HS-5 (cell line): ENCODE results near the gene MRPS2.
"Not testable (repeated sequence)": the region's sequence is repeated elsewhere in the genome, so short reads cannot be mapped to it uniquely, and the experiment has no call there.

ENCODE experiments used
- DNase-seq: peaks from one replicate; pipeline ENCODE4 v3.0.0-alpha.2; 2012; ENCODE audit warnings: low read depth

The MRPS2 gene

DNA sequence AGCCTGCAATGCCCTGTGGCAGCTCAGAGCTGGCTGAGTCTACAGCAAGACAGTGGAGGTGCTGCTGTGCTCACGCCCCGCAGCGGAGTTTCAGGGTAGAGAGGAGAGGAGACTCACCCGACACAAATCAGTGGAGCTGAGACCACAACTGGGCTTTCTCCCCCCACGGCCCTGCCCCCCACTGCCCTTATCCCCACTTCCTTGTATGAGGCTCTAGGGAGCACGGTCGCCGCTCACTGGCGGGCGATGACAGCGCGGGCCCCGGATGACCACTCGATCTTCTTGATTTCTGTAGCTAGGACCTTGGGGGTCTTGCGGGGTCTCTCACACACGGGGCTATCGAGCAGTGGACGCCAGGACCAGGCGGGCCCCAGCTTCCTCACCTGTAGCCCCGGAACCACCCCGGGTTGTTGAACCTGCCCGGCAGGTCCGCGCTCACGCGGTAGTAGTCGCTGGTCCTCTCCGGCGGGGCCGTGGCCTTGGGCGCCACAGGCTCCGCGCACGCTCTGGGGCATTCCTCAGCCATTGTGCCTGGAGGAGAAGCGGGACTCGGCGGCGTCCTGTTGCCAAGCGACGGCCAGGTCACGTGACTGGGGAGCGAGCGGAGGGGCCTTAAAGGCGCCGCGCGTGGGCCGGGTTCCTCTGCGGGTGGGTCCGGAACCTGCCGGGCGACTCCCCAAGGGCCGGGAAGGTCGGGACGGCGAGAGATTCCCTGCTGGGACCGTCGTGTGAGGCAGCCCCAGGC lies 984 bp upstream of the MRPS2 start:
- peak; percentile 28 for DNase-seq

DNA sequence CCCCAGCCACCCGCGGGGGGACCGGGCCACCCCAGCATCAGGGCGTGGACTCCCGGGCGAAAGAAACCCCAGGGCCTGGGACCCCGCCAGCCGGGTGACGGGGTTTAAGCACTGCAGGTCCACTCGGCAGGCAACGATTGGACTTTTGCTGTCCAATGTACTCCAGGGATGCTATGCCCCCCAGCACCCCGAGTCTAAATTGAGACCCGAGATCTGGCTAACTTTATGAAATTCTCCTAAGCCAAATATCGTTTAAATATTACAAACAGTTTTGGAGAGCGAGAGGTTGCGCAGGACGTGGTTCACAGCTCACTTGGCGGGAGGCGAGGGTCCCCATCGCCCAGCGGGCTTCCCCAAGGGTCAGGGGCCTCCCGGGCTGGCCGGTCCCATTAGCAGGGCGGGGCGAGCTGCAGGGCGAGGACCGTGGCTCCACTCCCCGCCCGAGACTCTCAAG lies 384 bp upstream of the MRPS2 start:
- DNase-seq, result peak; percentile 39

DNA sequence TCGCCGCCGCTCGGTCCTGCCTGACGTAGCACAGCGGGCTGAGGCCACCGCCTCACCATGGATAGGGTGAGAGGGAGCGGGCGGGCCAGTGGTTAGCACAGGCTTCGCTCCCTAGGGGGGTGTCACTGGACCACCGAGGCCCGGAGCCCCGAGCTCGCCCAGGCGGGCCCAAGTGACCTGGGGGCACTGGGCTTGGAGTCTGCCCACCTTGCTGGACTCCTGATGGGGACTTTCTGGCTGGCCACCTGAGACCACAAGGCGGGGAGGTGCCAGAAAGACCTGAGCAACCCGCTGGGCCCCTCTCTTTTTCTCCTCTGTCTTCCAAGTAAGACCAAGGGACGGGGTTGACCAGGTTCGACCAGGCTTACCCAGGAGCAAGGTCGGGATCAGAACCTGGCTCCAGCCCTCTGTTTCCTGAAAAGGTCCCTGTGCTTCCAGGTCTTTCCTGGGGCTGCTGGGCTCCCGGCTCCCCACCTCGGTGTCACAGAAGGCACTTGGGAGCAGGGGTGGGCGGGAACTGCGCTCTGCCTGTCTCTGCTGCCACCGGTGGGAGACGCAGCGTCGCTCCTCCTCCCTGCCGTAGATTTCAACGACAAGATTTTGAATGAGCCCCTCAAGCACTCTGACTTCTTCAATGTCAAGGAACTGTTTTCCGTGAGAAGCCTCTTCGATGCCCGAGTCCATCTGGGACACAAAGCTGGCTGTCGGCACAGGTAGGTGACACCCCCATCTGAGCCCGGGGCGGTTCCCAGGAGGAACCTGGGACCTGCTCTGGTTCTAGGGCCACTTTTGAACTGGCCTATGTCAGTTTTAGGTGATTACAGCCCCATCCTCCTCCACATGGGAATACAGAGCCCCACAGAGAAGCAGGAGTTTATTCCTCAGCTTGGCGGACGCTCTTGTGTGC lies 1.0 kb downstream of the MRPS2 start:
- no peak for DNase-seq

DNA sequence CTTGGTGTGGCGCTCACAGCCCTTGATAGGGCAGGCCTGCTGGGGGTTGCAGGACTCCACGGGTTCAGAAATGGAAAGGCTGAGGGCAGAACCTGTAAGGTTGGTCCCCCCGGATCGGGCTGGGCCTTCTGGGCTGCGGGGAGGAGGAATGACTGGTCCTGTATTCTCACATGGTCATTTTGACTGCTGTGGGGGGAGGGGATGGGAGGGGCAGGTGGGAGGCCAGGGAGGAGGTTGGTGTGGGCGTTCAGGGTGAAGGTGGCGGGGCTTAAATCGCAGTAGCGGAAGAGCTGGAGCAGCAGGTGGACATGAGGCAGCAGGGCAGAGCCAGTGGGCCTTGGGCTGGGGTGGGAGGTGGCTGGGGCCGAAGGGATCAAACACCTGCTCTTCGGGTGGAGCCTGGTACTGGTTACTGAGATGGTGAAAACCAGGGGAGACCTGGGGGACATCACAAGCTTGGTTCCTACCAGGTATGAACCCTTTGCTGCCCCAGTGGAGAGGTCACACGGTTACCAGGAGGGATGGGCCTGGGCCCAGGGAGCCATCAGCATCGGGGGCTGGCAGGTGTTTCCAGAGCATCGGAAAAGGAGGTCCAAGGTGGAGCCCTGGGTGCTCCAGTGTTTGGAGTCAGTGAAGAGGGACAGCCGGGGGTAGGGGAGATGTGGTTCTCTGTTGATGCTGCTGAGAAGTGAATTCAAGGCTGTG lies 1.8 kb downstream of the MRPS2 start:
- no peak for DNase-seq

DNA sequence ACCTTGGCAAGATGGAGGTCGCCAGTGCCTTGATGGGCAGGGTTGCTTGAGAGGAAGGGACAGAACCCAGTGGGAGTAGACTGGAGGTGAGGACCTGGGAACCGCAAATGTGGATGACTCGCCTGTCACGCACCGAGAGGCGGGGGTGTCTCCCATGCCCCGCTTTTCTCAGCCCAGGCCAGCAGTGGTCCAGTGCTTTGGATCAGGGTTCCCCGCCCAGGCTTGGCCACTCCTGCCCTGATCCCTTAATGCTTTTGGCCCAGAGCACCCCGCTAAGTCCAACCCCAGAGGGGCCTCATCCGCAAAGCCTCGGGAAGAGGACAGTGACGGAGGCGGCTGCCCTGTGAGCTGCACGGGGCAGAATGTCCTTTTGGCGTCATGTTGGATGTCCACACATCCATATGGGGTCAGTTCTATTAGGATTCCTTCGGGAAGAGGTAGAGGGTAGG lies 2.4 kb downstream of the MRPS2 start:
- no peak for DNase-seq

DNA sequence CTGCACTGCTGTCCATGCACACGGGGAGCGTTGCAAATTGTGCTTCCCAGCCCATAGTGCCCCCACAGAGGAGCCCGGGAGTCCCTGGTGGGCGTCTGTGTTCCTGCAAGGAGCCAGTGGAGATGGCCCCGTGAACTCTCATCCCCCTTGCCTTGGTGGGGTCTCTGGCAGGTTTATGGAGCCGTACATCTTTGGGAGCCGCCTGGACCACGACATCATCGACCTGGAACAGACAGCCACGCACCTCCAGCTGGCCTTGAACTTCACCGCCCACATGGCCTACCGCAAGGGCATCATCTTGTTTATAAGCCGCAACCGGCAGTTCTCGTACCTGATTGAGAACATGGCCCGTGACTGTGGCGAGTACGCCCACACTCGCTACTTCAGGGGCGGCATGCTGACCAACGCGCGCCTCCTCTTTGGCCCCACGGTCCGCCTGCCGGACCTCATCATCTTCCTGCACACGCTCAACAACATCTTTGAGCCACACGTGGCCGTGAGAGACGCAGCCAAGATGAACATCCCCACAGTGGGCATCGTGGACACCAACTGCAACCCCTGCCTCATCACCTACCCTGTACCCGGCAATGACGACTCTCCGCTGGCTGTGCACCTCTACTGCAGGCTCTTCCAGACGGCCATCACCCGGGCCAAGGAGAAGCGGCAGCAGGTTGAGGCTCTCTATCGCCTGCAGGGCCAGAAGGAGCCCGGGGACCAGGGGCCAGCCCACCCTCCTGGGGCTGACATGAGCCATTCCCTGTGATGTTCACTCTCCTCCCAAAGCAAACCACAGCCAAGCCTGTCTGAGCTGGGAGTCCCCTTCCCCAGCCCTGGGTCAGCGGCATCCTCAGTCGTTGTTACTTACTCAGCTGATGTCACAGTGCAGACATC lies 3.1 kb downstream of the MRPS2 start:
- DNase-seq, result no peak

DNA sequence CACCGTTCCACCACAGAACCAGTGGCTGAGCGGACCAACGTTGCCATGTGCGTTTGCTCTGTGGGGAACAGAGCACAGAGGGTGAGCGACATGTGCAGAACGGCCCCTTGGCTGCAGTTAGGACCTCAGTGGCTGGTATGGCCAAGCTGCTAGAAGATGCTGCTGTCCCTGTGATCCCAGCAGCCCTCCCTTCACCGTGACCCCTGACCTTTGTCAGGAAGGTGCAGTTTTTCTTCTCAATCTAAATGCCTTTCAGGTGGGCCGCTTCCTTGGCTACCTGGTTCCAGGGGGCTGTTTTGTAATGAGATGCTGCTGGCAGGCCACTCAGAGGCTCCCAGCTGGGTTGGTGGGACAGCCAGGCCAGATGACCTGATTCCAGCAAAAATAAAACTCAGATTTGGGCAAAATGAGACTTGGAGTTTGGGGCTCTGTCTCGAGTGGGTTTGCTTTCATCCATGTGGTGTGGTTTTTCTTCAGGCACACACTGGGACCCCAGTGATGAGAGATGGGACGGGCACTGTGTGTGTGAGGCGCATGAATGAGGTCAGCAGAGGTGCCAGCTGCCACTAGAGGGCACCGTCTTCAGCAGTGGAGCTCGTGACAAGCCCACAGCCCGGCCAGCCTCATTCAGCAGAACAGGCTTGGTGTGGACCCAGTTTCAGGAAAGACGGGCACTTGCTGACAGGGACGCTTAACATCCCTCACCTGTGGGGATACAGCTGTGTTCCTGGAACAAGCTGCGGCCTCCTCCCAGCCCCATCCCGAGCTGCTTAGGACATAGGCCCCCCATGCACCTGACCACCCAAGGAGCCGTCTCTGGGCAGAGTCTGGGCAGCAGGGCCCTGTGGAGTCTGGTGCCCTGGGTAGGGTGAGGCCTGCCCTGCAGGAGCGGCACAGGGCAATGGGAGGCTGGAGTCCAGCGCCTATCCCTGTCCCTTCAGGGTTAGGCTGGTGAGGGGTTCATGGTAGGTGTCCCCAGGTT lies 4.1 kb downstream of the MRPS2 start:
- no peak for DNase-seq

DNA sequence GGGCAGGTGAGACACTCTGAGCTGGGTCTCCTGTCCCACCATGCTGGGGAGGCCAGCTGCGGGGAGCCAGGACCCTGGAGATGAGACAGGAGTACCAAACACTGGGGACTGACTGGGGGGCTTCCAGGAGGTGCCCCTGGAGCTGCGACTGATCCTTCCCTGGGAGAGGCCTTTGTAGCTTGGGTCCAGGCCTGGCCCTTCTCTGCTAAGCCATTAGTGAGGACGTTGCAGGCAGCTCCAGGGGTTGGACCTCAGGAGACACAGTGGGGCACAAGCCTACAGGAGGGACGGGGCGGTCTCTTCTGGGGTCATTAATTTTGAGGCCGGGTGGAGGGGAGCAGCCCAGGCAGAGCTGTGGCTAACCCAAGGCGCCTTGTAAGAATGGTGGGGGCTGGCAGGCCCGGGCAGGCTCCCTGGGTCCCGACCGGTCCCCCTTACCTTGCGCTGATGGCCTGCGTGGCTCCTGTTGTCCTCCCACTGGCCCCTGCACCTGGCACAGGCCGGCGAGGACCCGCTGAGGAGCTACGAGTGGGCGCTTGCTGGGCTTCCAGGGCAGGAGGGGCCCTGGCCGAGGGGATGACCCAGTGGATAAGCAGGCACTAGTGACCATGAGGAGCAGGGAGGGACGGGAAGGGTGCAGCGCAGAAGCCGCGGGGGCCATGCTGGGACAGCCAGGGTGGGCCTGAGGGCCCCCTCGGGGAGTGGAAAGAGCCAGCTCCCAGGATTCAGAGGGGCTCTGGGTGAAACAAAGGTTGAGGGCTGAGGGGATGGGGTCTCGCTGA lies 5.1 kb downstream of the MRPS2 start:
- no peak for DNase-seq

DNA sequence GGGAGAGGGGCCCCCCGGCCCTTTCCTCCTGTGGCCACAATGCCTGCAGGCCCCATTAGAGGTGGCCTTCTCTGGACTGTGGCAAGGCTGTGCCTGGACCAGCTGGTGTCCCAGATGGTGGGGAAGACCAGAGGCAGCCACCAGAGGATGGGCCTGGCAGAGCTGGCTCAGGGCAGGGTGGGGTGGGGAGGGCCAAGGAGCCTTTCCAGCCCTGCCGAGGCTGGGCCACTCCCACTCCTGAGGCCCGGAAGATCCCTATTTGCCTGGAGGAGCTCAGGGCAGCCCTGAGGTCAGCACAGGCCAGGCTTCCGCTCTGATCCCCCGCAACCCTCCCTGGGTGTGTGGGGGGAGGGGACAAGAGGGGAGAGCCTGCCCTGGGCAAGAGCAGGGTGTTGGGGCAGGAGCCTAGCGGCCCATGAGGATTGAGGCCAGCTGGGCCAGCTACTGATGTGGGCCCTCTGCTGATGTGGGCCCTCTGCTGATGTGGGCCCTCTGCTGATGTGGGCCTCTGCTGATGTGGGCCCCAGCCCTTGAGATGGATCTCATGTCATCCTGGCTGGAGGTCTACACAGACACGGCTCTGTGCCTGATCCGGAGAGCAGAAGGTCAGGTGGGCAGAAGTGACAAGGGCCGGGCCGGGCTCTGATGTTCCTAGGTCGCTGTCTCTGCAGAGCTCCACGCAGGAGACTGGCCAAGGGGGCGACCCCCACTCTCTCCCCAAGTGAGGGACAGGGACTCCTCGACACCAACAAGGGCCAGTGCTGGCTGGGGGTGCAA lies 6.0 kb downstream of the MRPS2 start:
- no peak for DNase-seq

DNA sequence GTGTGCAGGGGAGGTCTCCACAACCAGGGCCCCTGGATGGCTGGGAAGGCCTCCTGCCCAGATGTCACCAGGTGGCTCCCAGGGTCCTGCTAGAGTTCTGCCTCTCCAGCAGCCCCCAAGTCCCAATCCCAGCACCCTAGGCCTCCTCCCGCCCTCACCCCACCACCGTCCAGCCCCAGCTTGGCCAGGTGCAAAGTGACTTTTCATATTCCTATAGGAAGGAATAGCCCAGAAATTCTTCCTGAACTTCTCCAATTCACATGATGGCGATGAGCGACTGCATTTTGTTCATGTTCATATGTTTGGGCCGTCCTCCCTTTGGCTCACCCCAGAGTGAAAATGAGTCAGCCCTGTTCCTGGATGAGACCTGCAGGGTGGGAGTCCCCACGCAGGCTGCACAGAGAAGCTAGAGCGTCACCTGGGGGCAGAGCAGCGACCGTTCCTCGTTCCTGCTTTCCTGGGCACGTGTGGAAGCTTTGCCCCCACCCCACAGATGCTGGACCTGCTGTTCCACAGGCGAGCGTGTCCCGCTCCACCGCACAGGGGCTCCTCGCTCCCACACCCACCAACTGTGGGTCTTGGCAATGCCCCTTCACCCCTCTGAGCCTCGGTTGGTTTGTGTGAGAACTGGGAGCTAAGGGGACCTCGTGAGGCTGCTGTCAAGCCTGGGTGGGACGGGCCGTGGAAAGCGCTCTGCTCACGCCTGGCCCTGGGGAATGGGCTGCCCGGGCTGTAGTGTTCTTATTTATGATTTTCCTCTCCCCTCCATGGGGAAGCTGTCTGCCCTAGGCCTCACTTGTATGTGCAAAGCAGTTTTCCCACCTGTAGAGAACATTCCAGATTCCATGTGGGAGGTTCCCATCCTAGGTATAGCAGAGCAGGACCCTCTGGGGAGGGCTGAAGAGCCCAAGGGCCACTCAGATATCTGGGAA lies 6.9 kb downstream of the MRPS2 start:
- no peak for DNase-seq

DNA sequence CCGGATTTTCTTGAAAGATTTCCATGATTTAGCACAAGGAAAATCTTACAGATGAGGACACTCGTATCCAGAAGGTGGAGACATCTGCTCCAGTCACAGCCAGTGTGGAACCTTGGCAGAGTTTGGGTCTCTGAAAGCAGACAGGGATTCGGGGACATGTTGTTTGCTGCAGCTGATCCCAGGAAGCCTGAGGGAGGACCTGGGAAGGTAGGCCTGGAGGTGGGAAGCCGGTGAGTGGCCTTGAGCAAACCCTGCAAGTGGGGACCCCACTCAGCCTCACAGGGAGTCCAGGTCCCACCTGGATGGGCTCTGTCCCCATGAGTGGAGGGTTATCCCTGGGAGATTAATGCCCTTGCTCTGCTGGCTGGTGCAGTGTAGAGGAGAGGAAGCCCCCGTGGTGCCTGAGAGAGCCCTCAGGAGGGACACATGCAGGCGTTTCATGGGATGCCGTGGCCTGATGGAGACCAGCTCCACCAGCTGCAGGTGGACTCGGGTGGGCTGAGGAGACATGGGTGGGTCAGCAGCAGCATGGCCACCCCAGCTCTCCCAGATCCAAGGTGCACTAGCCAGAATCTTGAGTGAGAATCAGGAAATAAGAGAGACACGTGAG lies 7.8 kb downstream of the MRPS2 start:
- no peak for DNase-seq

DNA sequence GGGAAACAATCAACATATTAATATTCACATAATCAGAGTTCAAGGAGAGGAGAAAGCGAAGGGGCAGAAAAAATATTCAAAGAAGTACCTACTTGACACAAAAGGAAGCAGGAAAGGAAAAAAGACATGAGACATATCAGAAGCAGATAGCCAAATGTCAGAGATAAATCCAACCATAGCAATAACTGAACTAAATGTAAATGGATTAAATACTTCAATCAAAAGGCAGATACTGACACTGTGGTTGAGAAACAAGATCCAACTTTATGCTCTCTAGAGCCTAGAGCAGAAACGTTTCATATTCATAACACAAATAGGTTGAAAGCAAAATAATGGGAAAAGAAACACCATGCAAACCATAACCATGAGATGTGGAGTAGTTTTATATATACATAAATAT lies 9.0 kb downstream of the MRPS2 start:
- DNase-seq, result no peak

DNA sequence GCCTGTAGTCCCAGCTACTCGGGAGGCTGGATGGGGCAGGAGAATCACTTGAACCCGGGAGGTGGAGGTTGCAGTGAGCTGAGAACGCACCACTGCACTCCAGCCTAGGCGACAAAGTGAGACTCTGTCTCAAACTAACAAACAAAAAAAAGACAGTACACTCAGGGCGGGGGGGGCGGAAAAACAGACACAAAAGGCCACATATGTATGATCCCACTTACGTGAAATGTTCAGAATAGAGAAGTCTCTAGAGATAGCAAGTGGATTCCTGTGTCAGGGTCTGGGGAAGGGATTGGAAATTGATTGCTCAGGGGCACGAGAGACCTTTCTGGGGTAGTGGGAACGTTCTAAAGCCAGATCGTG lies 11.7 kb downstream of the MRPS2 start:
- DNase-seq, result no peak

DNA sequence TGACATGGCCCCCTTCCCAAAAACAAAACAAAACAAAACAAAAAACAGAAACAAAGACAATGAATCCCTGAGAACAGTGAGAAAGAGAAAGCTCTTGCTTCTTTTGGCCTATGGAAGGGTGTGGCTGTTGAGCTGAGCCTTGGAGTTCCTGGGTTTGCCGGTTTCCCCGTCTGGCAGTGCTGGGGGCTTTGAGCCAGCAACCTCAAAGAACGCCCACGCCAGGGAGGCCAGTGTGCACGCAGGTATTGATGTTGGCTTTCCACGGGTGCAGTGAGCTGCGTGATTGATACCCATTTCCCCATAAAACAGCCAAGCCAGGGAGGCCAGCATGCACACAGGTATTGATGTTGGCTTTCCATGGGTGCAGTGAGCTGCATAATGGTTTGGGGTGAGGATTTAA lies 12.4 kb downstream of the MRPS2 start:
- no peak for DNase-seq

DNA sequence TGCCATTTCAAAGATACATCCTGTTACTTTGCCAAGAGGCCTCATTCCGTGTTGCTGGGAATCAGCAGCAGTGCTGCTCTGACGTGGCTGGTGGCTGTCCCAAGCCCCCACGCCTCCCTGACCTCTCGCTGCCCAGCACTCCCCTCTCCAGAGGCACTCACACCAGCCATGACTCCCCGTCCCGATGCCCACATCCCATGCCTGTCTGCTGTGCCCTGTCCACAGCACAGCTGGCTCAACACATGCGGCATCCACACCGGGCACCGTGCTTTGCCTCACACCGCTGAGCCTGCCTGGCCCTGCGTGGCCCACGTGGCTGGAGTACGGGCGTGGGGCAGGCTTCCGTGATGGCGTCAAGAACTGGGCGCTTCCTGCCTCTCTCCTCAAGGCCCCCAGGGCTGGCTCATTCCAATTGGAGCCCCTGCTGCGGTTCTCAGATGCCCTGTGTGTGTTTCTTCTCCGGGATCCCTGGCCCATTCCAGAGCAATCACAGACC lies 12.9 kb downstream of the MRPS2 start:
- no peak for DNase-seq

DNA sequence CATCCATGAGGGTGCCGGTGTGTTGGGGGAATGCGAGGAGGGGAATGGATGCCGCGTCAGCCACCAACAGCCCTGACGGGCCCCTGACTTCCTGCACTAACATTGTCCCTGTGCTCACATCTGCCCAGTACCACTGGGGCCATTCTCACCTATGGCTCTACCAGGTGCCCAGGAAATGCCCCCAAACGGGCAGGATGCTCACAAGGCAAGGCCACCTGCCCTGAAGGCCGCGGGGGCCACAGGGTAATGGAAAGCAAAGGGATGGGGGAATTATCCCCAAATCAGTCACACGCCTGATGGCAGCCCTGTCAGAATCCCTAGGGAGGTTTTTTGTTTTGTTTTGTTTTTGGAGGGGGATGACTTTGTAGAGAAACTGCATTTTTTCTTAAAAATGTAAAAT lies 13.4 kb downstream of the MRPS2 start:
- DNase-seq, result not testable (repeated sequence)
